22Rv1 (cell line): ENCODE measurements around the gene SMNDC1.

Experiments used
- CTCF ChIP-seq: fragments of 450-650 bp; IDR thresholded peaks from 2 replicates; pipeline ENCODE4 v1.5.1; 2017; ENCODE audit warnings: mild to moderate bottlenecking
- ZFX ChIP-seq: fragments of 450-650 bp; IDR thresholded peaks from 2 replicates; pipeline ENCODE4 v1.6.1; 2017; ENCODE audit warnings: antibody characterized with exemption, borderline replicate concordance

- no peak for TF ChIP-seq CTCF
- TF ChIP-seq ZFX: no peak
These were observed at the start of gene SMNDC1 for GRCh38 chr10:110304780-110305421.
